ENCODE data around the gene BBC3.
"Not testable (repeated sequence)": the region's sequence is repeated elsewhere in the genome, so short reads cannot be mapped to it uniquely, and the experiment has no call there.

BBC3 gene, protein sequence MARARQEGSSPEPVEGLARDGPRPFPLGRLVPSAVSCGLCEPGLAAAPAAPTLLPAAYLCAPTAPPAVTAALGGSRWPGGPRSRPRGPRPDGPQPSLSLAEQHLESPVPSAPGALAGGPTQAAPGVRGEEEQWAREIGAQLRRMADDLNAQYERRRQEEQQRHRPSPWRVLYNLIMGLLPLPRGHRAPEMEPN

DNA sequence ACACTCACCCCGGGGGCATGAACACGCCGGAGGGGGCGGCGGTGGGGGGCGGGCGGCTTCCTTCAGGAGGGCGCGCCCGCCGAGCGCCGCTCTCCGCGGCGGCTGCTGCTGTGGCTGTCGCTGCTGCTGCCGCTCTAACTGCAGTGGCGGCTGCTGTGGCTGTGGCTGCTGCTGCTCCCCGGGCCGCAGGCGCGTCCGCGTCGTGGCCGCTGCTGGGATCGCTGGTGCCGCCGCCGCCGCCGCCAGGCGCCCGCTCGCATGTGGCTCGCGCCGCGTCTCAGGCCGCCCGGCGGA is at the start of gene BBC3:
BBC3 (minus strand) TSS at position 279 of the 294 bp plus-strand sequence. CDS start 2,768 bp downstream, outside the sequence.
- peaks cover 11 to 23% of the 10 kb centered on the region in 2 donors for H3K4me1 ChIP-seq (ENCODE audit: control insufficient read depth in 1 of 2, insufficient read depth in 2 of 2, low read length in 2 of 2)
- no peaks in the 10 kb centered on the region for H3K9me3 ChIP-seq (ENCODE audit: control insufficient read depth in 1 of 2, low read length in 2 of 2)
- peak within 1 kb of the TSS; percentile 88 for H3K27ac ChIP-seq (ENCODE audit: low read length)
- H3K4me3 ChIP-seq (ENCODE audit: low read depth in 1 of 2, low read length in 2 of 2): peak within 1 kb of the TSS; percentile 62 to 95
- H3K36me3 ChIP-seq (ENCODE audit: control insufficient read depth in 1 of 2, insufficient read depth in 2 of 2, low read length in 2 of 2): peaks cover 0 to 6% of the 10 kb centered on the region in 2 donors
- no peaks in the 10 kb centered on the region for H3K27me3 ChIP-seq (ENCODE audit: low read depth, low read length)

DNA sequence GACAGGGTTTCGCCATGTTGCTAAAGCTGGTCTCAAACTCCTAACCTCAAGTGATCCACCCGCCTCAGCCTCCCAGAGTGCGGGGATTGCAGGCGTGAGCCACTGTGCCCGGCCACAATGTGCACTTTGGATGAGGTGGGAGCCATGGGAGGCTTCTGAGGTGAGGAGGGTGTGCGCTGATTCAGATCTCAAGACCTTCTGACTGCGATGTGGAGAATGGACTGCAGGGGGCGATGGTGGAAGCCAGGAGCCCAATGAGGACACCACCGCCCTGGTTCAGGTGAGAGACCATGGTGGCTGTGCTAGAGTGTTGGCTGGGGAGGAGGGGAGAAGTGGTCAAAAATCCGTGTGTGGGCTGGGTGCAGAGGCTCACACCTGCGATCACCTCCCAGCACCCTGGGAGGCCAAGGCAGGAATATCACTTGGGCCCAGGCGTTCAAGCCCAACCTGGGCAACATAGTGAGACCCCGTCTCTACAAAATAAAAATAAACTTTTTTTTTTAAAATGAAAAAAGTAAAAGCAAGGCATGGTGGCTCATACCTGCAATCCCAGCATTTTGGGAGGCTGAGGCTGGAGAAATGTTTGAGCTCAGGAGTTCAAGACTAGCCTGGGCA is 49.3 kb upstream of the BBC3 start:
- no peak overlapping the region for H3K27ac ChIP-seq (ENCODE audit: low read length)
- no peaks in the 10 kb centered on the region for H3K36me3 ChIP-seq (ENCODE audit: control insufficient read depth in 1 of 2, insufficient read depth in 2 of 2, low read length in 2 of 2)

GRCh38 chr19:47276513-47276912 is 45.5 kb upstream of the BBC3 start:
- Histone ChIP-seq H3K36me3 (ENCODE audit: control insufficient read depth in 1 of 2, insufficient read depth in 2 of 2, low read length in 2 of 2) (peaks cover 0 to 12% of the 10 kb centered on the region in 2 donors), H3K4me3 (ENCODE audit: low read depth in 1 of 2, low read length in 2 of 2) (peak overlapping the region in 1 of 2 donors; percentile 64), H3K4me1 (ENCODE audit: control insufficient read depth in 1 of 2, insufficient read depth in 2 of 2, low read length in 2 of 2) (peaks cover 6 to 24% of the 10 kb centered on the region in 2 donors), H3K27ac (ENCODE audit: low read length) (peak overlapping the region; percentile 72)
- H3K9me3 ChIP-seq (ENCODE audit: control insufficient read depth in 1 of 2, low read length in 2 of 2); H3K27me3 ChIP-seq (ENCODE audit: low read depth, low read length): not testable (repeated sequence)

More for the DNA sequence above, 49.3 kb upstream of the BBC3 start:
- Histone ChIP-seq H3K4me3 (ENCODE audit: low read depth in 1 of 2, low read length in 2 of 2) (no peak overlapping the region), H3K4me1 (ENCODE audit: control insufficient read depth in 1 of 2, insufficient read depth in 2 of 2, low read length in 2 of 2) (peaks cover 5 to 17% of the 10 kb centered on the region in 2 donors), H3K27me3 (ENCODE audit: low read depth, low read length) (no peaks in the 10 kb centered on the region), H3K9me3 (ENCODE audit: control insufficient read depth in 1 of 2, low read length in 2 of 2) (no peaks in the 10 kb centered on the region)

DNA sequence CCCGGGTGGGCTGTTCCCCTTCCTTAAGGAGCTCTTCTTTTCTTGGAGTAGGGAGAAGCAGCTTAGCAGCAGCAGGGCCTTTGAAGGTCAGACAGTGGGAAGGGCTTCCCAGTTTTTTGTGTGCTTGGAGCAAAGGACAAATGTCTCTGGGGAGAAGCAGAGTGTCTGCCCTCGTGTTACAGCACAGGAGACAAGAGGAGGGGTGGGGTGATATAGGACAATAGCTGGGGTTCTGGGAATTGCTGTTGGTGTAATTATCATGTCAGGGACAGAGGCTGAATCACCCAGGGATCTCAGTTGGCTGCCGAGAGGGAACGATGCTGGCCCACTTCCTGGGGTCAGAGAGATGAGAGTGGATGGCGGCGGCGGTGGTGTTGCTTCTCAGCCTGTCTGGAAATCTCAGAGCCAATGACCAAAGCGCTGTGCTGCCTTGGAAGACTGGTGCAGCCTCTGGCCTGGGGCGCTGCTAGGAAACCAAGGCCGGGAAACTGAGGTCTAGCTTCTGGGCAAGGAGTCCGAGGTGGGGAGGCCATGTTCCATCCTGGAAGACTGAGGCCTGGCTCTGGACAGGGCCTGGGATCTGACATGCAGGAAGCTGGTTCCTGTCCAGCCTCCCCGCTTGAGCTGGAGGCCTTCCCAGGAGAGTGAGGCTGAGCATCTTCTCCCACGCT is 44.9 kb upstream of the BBC3 start:
- H3K27ac ChIP-seq (ENCODE audit: low read length): peak overlapping the region; percentile 72
- H3K27me3 ChIP-seq (ENCODE audit: low read depth, low read length): no peaks in the 10 kb centered on the region
- peak overlapping the region; percentile 50 to 64 for H3K4me3 ChIP-seq (ENCODE audit: low read depth in 1 of 2, low read length in 2 of 2)
- H3K9me3 ChIP-seq (ENCODE audit: control insufficient read depth in 1 of 2, low read length in 2 of 2): no peaks in the 10 kb centered on the region
- peaks cover 5 to 18% of the 10 kb centered on the region in 2 donors for H3K36me3 ChIP-seq (ENCODE audit: control insufficient read depth in 1 of 2, insufficient read depth in 2 of 2, low read length in 2 of 2)
- peaks cover 6 to 24% of the 10 kb centered on the region in 2 donors for H3K4me1 ChIP-seq (ENCODE audit: control insufficient read depth in 1 of 2, insufficient read depth in 2 of 2, low read length in 2 of 2)

DNA sequence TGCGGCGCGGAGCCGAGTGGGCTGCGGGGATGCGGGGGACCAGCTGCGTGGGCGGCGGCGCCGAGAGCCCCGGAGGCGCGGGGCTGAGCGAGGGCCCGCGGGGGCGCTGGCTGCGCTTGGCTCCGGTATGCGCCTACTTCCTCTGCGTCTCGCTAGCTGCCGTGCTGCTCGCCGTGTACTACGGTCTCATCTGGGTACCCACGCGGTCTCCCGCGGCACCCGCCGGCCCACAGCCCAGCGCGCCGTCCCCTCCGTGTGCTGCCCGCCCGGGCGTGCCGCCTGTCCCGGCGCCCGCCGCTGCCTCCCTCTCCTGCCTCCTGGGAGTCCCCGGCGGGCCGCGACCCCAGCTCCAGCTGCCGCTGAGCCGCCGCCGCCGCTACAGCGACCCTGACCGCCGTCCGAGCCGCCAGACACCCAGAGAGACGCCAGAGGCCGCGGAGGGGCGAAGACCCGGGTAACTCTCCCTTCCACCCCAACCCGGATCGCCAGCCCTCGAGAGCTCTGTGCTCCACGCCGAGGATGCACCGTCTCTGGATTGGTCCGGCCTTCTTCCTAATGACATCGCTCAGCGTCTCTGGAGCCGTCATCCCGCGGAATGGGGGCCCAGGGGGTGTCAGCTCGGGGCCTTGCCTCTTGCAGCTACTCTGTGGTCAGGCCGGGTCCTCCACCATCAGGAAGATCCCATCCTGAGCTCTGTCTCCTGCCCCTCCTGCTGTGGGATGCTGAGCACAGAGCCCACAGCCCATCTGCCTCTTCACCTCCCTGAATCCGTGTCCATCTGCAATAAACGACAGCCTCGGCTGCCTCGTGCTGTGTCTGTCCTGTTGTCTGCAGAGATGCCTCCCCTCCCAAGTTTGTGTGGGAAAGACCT is 44.1 kb upstream of the BBC3 start:
- H3K9me3 ChIP-seq (ENCODE audit: control insufficient read depth in 1 of 2, low read length in 2 of 2): no peaks in the 10 kb centered on the region
- H3K4me3 ChIP-seq (ENCODE audit: low read depth in 1 of 2, low read length in 2 of 2): peak overlapping the region; percentile 50 to 64
- H3K36me3 ChIP-seq (ENCODE audit: control insufficient read depth in 1 of 2, insufficient read depth in 2 of 2, low read length in 2 of 2): peaks cover 8 to 26% of the 10 kb centered on the region in 2 donors
- H3K27ac ChIP-seq (ENCODE audit: low read length): peak overlapping the region; percentile 72
- H3K4me1 ChIP-seq (ENCODE audit: control insufficient read depth in 1 of 2, insufficient read depth in 2 of 2, low read length in 2 of 2): peaks cover 6 to 24% of the 10 kb centered on the region in 2 donors
- H3K27me3 ChIP-seq (ENCODE audit: low read depth, low read length): no peaks in the 10 kb centered on the region

DNA sequence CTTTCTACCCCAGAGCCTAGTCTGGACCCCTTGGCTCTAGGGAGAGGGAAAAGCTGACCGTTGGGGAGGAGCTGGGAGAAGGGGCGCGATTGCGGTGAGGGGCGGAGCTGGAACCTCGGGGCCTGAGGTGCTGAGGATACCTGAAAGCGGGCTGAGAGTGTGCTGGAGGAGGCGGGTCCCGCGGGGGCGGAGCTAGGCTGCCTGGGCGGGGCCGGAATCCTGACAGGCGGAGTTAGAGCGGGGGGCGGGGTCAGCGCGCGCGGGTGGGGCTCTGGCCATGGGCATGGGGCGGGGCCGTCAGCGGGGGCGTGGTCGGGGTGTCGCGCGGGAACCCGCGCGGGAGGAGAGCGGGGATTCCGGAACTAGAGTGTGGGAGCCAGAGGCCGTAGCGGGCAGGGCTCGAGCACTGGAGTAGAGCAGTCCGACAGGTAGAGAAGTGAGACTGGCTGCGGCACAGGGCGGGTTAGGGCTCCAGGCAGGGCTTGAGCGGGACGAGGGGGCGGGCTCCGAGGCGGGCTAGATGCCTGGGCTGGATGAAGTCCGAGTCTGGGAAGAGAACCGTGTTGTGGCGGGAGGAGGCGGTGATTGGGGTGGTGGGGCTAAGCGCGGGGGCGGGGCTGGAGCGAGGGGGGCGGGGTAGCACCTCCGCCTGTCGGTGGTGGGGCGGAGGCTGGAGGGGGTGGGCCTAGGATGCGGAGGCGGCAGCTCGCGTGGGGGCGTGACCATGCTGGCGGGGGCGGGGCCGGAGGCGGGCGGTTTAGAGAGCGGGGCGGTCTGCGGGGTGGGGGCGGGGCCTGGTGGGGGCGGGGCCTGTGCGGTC is 43.3 kb upstream of the BBC3 start, which contains the start of gene INAFM1:
INAFM1 (plus strand) TSS at position 815 of the 820 bp plus-strand sequence. CDS start 35 bp downstream, outside the sequence.
- Histone ChIP-seq H3K27ac (ENCODE audit: low read length) (peak within 1 kb of the TSS; percentile 99), H3K36me3 (ENCODE audit: control insufficient read depth in 1 of 2, insufficient read depth in 2 of 2, low read length in 2 of 2) (peaks cover 8 to 26% of the 10 kb centered on the region in 2 donors), H3K4me3 (ENCODE audit: low read depth in 1 of 2, low read length in 2 of 2) (peak within 1 kb of the TSS; percentile 72 to 86), H3K9me3 (ENCODE audit: control insufficient read depth in 1 of 2, low read length in 2 of 2) (no peaks in the 10 kb centered on the region), H3K4me1 (ENCODE audit: control insufficient read depth in 1 of 2, insufficient read depth in 2 of 2, low read length in 2 of 2) (peaks cover 6 to 24% of the 10 kb centered on the region in 2 donors), H3K27me3 (ENCODE audit: low read depth, low read length) (no peaks in the 10 kb centered on the region)

DNA sequence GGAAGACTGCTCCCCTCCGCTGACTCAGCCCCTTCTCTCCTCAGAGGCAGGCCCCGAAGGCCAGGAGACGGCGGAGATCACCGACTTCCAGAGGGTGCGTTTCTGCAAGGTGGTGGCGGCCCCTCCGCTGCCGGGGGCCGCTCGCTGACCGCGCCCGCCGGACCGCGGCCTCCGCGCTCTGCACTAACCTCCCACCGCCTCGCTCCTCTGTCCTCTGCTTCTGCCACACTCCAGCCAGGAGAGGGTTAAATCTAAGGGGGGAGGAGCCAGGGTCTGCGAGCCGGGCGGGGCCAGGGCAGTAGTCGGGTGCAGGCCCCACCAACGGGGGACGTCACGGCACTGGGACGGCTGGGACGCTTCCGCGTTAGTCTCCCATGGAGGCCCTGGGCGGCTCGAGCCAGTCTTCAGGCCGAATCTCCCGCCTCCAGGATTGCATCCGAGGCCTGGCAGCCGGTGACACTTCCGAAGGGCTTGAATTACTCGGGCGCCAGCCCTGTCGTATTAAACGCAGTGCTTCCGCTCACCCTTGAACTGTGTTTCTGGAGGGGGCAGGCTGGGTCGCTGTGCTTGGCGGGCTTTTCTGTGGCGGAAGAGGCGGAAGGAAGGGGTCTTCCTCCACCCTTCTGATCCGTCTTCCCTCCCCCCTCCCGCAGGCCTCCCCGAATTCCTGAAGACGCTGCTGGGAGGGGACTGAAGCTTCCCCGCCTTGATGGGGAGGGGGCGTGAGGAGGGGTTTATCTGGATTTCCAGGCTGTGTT is 42.5 kb upstream of the BBC3 start:
- peaks cover 8 to 26% of the 10 kb centered on the region in 2 donors for H3K36me3 ChIP-seq (ENCODE audit: control insufficient read depth in 1 of 2, insufficient read depth in 2 of 2, low read length in 2 of 2)
- peaks cover 6 to 24% of the 10 kb centered on the region in 2 donors for H3K4me1 ChIP-seq (ENCODE audit: control insufficient read depth in 1 of 2, insufficient read depth in 2 of 2, low read length in 2 of 2)
- no peaks in the 10 kb centered on the region for H3K27me3 ChIP-seq (ENCODE audit: low read depth, low read length)
- H3K4me3 ChIP-seq (ENCODE audit: low read depth in 1 of 2, low read length in 2 of 2): peak overlapping the region; percentile 72 to 86
- H3K27ac ChIP-seq (ENCODE audit: low read length): peak overlapping the region; percentile 99
- H3K9me3 ChIP-seq (ENCODE audit: control insufficient read depth in 1 of 2, low read length in 2 of 2): no peaks in the 10 kb centered on the region

- Histone ChIP-seq H3K9me3 (ENCODE audit: control insufficient read depth in 1 of 2, low read length in 2 of 2) (no peaks in the 10 kb centered on the region), H3K27me3 (ENCODE audit: low read depth, low read length) (no peaks in the 10 kb centered on the region), H3K36me3 (ENCODE audit: control insufficient read depth in 1 of 2, insufficient read depth in 2 of 2, low read length in 2 of 2) (peaks cover 8 to 34% of the 10 kb centered on the region in 2 donors), H3K4me3 (ENCODE audit: low read depth in 1 of 2, low read length in 2 of 2) (peak overlapping the region; percentile 72 to 86), H3K4me1 (ENCODE audit: control insufficient read depth in 1 of 2, insufficient read depth in 2 of 2, low read length in 2 of 2) (peaks cover 6 to 24% of the 10 kb centered on the region in 2 donors), H3K27ac (ENCODE audit: low read length) (peak overlapping the region; percentile 99)
Observed at GRCh38 chr19:47272448-47273312, 41.7 kb upstream of the BBC3 start.

DNA sequence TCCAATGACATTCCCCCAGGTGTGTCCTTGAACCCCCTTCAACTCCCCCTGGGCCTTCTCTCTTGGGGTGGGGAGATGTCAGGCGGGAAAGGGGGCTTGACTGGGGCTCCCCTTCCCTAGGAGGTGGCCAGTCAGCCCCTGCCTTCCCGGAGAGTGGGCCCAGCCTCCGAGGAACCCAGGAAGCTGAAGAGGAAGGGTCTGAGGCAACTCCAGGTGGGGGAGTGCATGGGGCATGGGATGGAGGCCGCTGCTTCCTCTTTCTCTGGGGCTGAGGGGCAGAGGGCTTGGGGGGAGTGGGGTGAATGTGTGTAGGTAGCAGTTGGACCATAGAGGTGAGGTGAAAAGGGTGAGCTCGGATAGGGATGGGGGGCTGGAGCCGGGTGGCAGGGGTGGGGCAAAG is 41.0 kb upstream of the BBC3 start:
- Histone ChIP-seq H3K4me1 (ENCODE audit: control insufficient read depth in 1 of 2, insufficient read depth in 2 of 2, low read length in 2 of 2) (peaks cover 6 to 23% of the 10 kb centered on the region in 2 donors), H3K27me3 (ENCODE audit: low read depth, low read length) (no peaks in the 10 kb centered on the region), H3K4me3 (ENCODE audit: low read depth in 1 of 2, low read length in 2 of 2) (no peak overlapping the region), H3K27ac (ENCODE audit: low read length) (no peak overlapping the region), H3K9me3 (ENCODE audit: control insufficient read depth in 1 of 2, low read length in 2 of 2) (no peaks in the 10 kb centered on the region), H3K36me3 (ENCODE audit: control insufficient read depth in 1 of 2, insufficient read depth in 2 of 2, low read length in 2 of 2) (peaks cover 13 to 41% of the 10 kb centered on the region in 2 donors)
